Melanocyte of skin (primary cell): ENCODE measurements around the gene THUMPD1. TPM values are rescaled to one million over a fixed set of nuclear protein-coding genes. Genes with fewer than 3 reads are reported as not detected.

Experiments
- small RNA-seq, 2 donors: library from RNA; depleted of rRNA; stranded (forward); fragments of <200 nt; gene quantifications; one replicate each; pipeline ENCODE3, GENCODE V24; 2012
- total RNA-seq, 2 donors: library from RNA; depleted of rRNA; stranded (reverse); fragments of >200 nt; gene quantifications; 2 replicates each; pipeline ENCODE4 v1.2.3, GENCODE V29; 2012

THUMPD1 gene
- total RNA-seq, result 10 to 100 TPM; 52.0 to 84.6 TPM

GRCh38 chr16:20741554-20742285 lies at the start of gene THUMPD1:
TSS of gene THUMPD1 (minus strand) at chr16:20741818. CDS start at chr16:20741739, 79 bp downstream.

GRCh38 chr16:20763461-20764232 lies 22.0 kb upstream of the THUMPD1 start, which contains the start of gene ACSM3:
TSS of gene ACSM3 (plus strand) at chr16:20764014. CDS start at chr16:20770035, 6,021 bp downstream.

Small RNA genes lying within 50 kb of the gene (small RNA-seq; reads per million reads assigned to genes)
- 1.4 to 5.0 reads per million in 2 donors for gene RNU6-944P

Other genes starting within 250 kb of the THUMPD1 start
- gene ACSM2B, start 165.5 kb downstream of the THUMPD1 start, total RNA-seq, result not detected
- gene ACSM1, start 44.1 kb downstream of the THUMPD1 start, total RNA-seq, result not detected
- 1 to 10 TPM in 1 of 2 donors, under 1 TPM in 1; 0.34 to 2.0 TPM for gene ACSM3, start 22.2 kb upstream of the THUMPD1 start, total RNA-seq
- gene ERI2, start 64.7 kb upstream of the THUMPD1 start, total RNA-seq, result 10 to 100 TPM; 25.0 to 29.3 TPM
- 1 to 10 TPM; 4.7 to 7.6 TPM for gene REXO5, start 64.7 kb upstream of the THUMPD1 start, total RNA-seq
- gene DCUN1D3, start 158.5 kb upstream of the THUMPD1 start, total RNA-seq, result 10 to 100 TPM; 10.3 to 12.7 TPM
- 10 to 100 TPM; 12.3 to 22.0 TPM for gene LYRM1, start 159.0 kb upstream of the THUMPD1 start, total RNA-seq